T-helper 1 cell treated with Interleukin-12 subunit alpha and Interleukin-12 subunit beta and Interleukin-4 antibody, amounts not matched to agents 30 μg/mL and 1 μg/mL, for 36 hours (primary cell): ENCODE measurements around the gene SET.
"Not testable (repeated sequence)": the region's sequence is repeated elsewhere in the genome, so short reads cannot be mapped to it uniquely, and the experiment has no call there.

Experiments used
- H3K27ac Mint-ChIP-seq: one replicate; pipeline ENCODE4 v1.8.0; 2021; ENCODE audit warnings: mild to moderate bottlenecking, mixed read lengths
- H3K27me3 Mint-ChIP-seq: one replicate; pipeline ENCODE4 v1.8.0; 2021; ENCODE audit warnings: low read depth, mixed read lengths
- H3K36me3 Mint-ChIP-seq: one replicate; pipeline ENCODE4 v1.8.0; 2021; ENCODE audit warnings: low read depth, mixed read lengths
- H3K4me1 Mint-ChIP-seq: one replicate; pipeline ENCODE4 v1.8.0; 2021; ENCODE audit warnings: low read depth, mixed read lengths
- H3K4me3 Mint-ChIP-seq: one replicate; pipeline ENCODE4 v1.8.0; 2021; ENCODE audit warnings: mild to moderate bottlenecking, moderate library complexity, mixed read lengths
- H3K9me3 Mint-ChIP-seq: one replicate; pipeline ENCODE4 v1.8.0; 2021; ENCODE audit warnings: mixed read lengths

The SET gene

GRCh38 chr9:128675382-128675781 is 13.6 kb upstream of the SET start:
- Mint-ChIP-seq H3K27ac (no peak overlapping the region), H3K27me3 (no peaks in the 10 kb centered on the region), H3K4me3 (no peak overlapping the region), H3K9me3 (no peaks in the 10 kb centered on the region), H3K4me1 (no peaks in the 10 kb centered on the region), H3K36me3 (no peaks in the 10 kb centered on the region)

- Mint-ChIP-seq H3K4me3 (no peak overlapping the region), H3K9me3 (no peaks in the 10 kb centered on the region), H3K27ac (no peak overlapping the region), H3K4me1 (no peaks in the 10 kb centered on the region), H3K36me3 (peaks cover 2% of the 10 kb centered on the region), H3K27me3 (no peaks in the 10 kb centered on the region)
Observed at GRCh38 chr9:128677794-128678193, 11.2 kb upstream of the SET start.

- Mint-ChIP-seq H3K4me3 (peak overlapping the region; percentile 98), H3K27me3 (no peaks in the 10 kb centered on the region), H3K36me3 (peaks cover 7% of the 10 kb centered on the region), H3K27ac (peak overlapping the region; percentile 95), H3K4me1 (peaks cover 38% of the 10 kb centered on the region), H3K9me3 (no peaks in the 10 kb centered on the region)
Observed at GRCh38 chr9:128683340-128684064, 5.5 kb upstream of the SET start.

GRCh38 chr9:128684065-128684324 is 5.0 kb upstream of the SET start:
- peaks cover 7% of the 10 kb centered on the region for H3K36me3 Mint-ChIP-seq
- H3K27ac Mint-ChIP-seq: peak overlapping the region; percentile 95
- H3K9me3 Mint-ChIP-seq: no peaks in the 10 kb centered on the region
- no peaks in the 10 kb centered on the region for H3K27me3 Mint-ChIP-seq
- H3K4me1 Mint-ChIP-seq: peaks cover 38% of the 10 kb centered on the region
- H3K4me3 Mint-ChIP-seq: peak overlapping the region; percentile 98

- no peaks in the 10 kb centered on the region for H3K9me3 Mint-ChIP-seq
- H3K4me1 Mint-ChIP-seq: peaks cover 38% of the 10 kb centered on the region
- peak overlapping the region; percentile 98 for H3K4me3 Mint-ChIP-seq
- peaks cover 7% of the 10 kb centered on the region for H3K36me3 Mint-ChIP-seq
- H3K27ac Mint-ChIP-seq: peak overlapping the region; percentile 95
- no peaks in the 10 kb centered on the region for H3K27me3 Mint-ChIP-seq
Observed at GRCh38 chr9:128684325-128685199, 4.5 kb upstream of the SET start.

- Mint-ChIP-seq H3K27me3 (no peaks in the 10 kb centered on the region), H3K4me3 (peak overlapping the region; percentile 98), H3K9me3 (no peaks in the 10 kb centered on the region), H3K4me1 (peaks cover 42% of the 10 kb centered on the region), H3K27ac (peak overlapping the region; percentile 95), H3K36me3 (peaks cover 11% of the 10 kb centered on the region)
Observed at GRCh38 chr9:128685636-128686489, 3.2 kb upstream of the SET start.

- Mint-ChIP-seq H3K4me1 (peaks cover 52% of the 10 kb centered on the region), H3K27ac (peak overlapping the region; percentile 95), H3K4me3 (peak overlapping the region; percentile 44), H3K27me3 (no peaks in the 10 kb centered on the region), H3K36me3 (peaks cover 23% of the 10 kb centered on the region), H3K9me3 (no peaks in the 10 kb centered on the region)
Observed at GRCh38 chr9:128687453-128687852, 1.6 kb upstream of the SET start.

- no peaks in the 10 kb centered on the region for H3K9me3 Mint-ChIP-seq
- H3K27ac Mint-ChIP-seq: peak overlapping the region; percentile 50
- peaks cover 35% of the 10 kb centered on the region for H3K36me3 Mint-ChIP-seq
- no peaks in the 10 kb centered on the region for H3K27me3 Mint-ChIP-seq
- peaks cover 53% of the 10 kb centered on the region for H3K4me1 Mint-ChIP-seq
- no peak overlapping the region for H3K4me3 Mint-ChIP-seq
Observed at GRCh38 chr9:128689293-128689774, 312 bp downstream of the SET start.

- Mint-ChIP-seq H3K4me1 (peaks cover 46% of the 10 kb centered on the region), H3K27me3 (no peaks in the 10 kb centered on the region), H3K9me3 (no peaks in the 10 kb centered on the region), H3K4me3 (peak overlapping the region; percentile 100), H3K27ac (peak overlapping the region; percentile 98), H3K36me3 (peaks cover 41% of the 10 kb centered on the region)
Observed at GRCh38 chr9:128689820-128690683, 1.0 kb downstream of the SET start.

- H3K36me3 Mint-ChIP-seq: peaks cover 44% of the 10 kb centered on the region
- H3K9me3 Mint-ChIP-seq: no peaks in the 10 kb centered on the region
- H3K4me1 Mint-ChIP-seq: peaks cover 41% of the 10 kb centered on the region
- H3K4me3 Mint-ChIP-seq: peak overlapping the region; percentile 100
- peak overlapping the region; percentile 98 for H3K27ac Mint-ChIP-seq
- no peaks in the 10 kb centered on the region for H3K27me3 Mint-ChIP-seq
Observed at GRCh38 chr9:128690684-128691034, 1.6 kb downstream of the SET start.

GRCh38 chr9:128693738-128694137 is 4.7 kb downstream of the SET start:
- peaks cover 21% of the 10 kb centered on the region for H3K4me1 Mint-ChIP-seq
- not testable (repeated sequence) for H3K9me3 Mint-ChIP-seq, H3K4me3 Mint-ChIP-seq, H3K27ac Mint-ChIP-seq, H3K27me3 Mint-ChIP-seq
- peaks cover 51% of the 10 kb centered on the region for H3K36me3 Mint-ChIP-seq

- Mint-ChIP-seq H3K27ac (no peak overlapping the region), H3K9me3 (no peaks in the 10 kb centered on the region), H3K36me3 (peaks cover 51% of the 10 kb centered on the region), H3K4me3 (no peak overlapping the region), H3K4me1 (peaks cover 21% of the 10 kb centered on the region), H3K27me3 (no peaks in the 10 kb centered on the region)
Observed at GRCh38 chr9:128694344-128694743, 5.3 kb downstream of the SET start.

GRCh38 chr9:128696923-128697707 is 8.1 kb downstream of the SET start:
- Mint-ChIP-seq H3K4me1 (peaks cover 15% of the 10 kb centered on the region), H3K27ac (no peak overlapping the region), H3K27me3 (no peaks in the 10 kb centered on the region), H3K4me3 (no peak overlapping the region), H3K9me3 (no peaks in the 10 kb centered on the region), H3K36me3 (peaks cover 36% of the 10 kb centered on the region)
